Kidney (tissue), 14 donors: ENCODE results near the gene GULP1. TPM values are rescaled to one million over a fixed set of nuclear protein-coding genes. Genes with fewer than 3 reads are reported as not detected.

Source experiments
- DNase-seq, 5 donors: peaks; one replicate each; pipeline ENCODE4 v3.0.0-alpha.2; 2013 to 2020
- FAIRE-seq: peaks from 2 replicates; lab custom pipeline; 2012; peaks lifted over from hg19 to GRCh38; lab: Jason Lieb, UNC
- H3K27ac ChIP-seq, 2 donors: one replicate each; pipeline ENCODE4 v1.7.0; 2013; ENCODE audit warnings: low read depth in 2 of 2, low read length in 2 of 2, inconsistent platforms in 1 of 2
- H3K27me3 ChIP-seq: one replicate; pipeline ENCODE4 v1.7.1; 2013; ENCODE audit warnings: low read length, inconsistent platforms; ENCODE audit not compliant: control insufficient read depth, insufficient read depth
- H3K36me3 ChIP-seq, 3 donors: one replicate each; pipeline versions ENCODE4 v1.7.0 to v1.7.1; 2013; ENCODE audit warnings: low read length in 3 of 3, control low read depth in 1 of 3, inconsistent platforms in 1 of 3; ENCODE audit not compliant: insufficient read depth in 3 of 3, control insufficient read depth in 2 of 3
- H3K4me1 ChIP-seq, 3 donors: one replicate each; pipeline versions ENCODE4 v1.7.0 to v1.7.1; 2013; ENCODE audit warnings: low read length in 3 of 3, inconsistent platforms in 1 of 3, low read depth in 1 of 3; ENCODE audit not compliant: control insufficient read depth in 2 of 3, insufficient read depth in 2 of 3
- H3K4me3 ChIP-seq, 3 donors: one replicate each; pipeline versions ENCODE4 v1.7.0 to v1.8.1; 2013; ENCODE audit warnings: low read length in 3 of 3, control low read depth in 1 of 3, inconsistent platforms in 1 of 3
- H3K9ac ChIP-seq, 3 donors: one replicate each; pipeline versions ENCODE4 v1.7.0 to v1.7.1; 2013; ENCODE audit warnings: low read length in 3 of 3, control low read depth in 1 of 3, inconsistent platforms in 1 of 3
- H3K9me3 ChIP-seq, 3 donors: one replicate each; pipeline versions ENCODE4 v1.7.0 to v1.7.1; 2013; ENCODE audit warnings: low read length in 3 of 3, control low read depth in 1 of 3, inconsistent platforms in 1 of 3; ENCODE audit not compliant: control insufficient read depth in 2 of 3, insufficient read depth in 1 of 3
- CTCF ChIP-seq: IDR thresholded peaks from 3 replicates; pipeline ENCODE4 v1.5.1; 2012; ENCODE audit warnings: mild to moderate bottlenecking, moderate library complexity, borderline replicate concordance; ENCODE audit not compliant: insufficient read depth; ENCODE audit errors: extremely low read depth
- intact Hi-C: fragments of 100-400 bp; cut with DNase I; formaldehyde crosslinking; loops from one replicate; pipeline ENCODE4 v1.11.1; 2022
- polyA plus RNA-seq: library from polyadenylated mRNA; stranded (reverse); fragments of 350-450 nt; fragmentation: Illumina TruSeq; extraction: RNeasy Lipid Tissue Mini Kit (QIAGEN cat#74804); gene quantifications from one replicate; pipeline ENCODE4 v1.2.3, GENCODE V29; 2014; ENCODE audit warnings: low read depth, low replicate concordance; ENCODE audit not compliant: insufficient read depth
- total RNA-seq: library from RNA; stranded (reverse); fragmentation: NEBNext Ultra II Directional; extraction: Animal tissue kit (Norgen Biotek cat#: 25700); gene quantifications from one replicate; pipeline ENCODE4 v1.2.1, GENCODE V29; 2021
- donor health status: control.
- donor health status: control.
- donor health status: control.
- donor health status: control.
- donor health status: control.
- donor health status: DM: yes; HTN: yes; CAD: no.
- donor health status: Normal renal cell carcinoma (clear cell type).

GULP1 gene
- total and polyA plus RNA-seq, 2 donors from 2014 or later: 12.2 to 34.4 TPM

GRCh38 chr2:188524519-188525113, 232.9 kb downstream of the GULP1 start:
- no peaks in the 10 kb centered on the region for H3K9me3 ChIP-seq
- no peak overlapping the region for H3K9ac ChIP-seq
- FAIRE-seq (peak; percentile 96), DNase-seq (peak in 2 of 5 donors; percentile 66 to 88)
- intact Hi-C loops: no loop called here
- peak; percentile 82 for TF ChIP-seq CTCF
- no peaks in the 10 kb centered on the region for H3K4me1 ChIP-seq
- H3K4me3 ChIP-seq: no peak overlapping the region
- H3K27ac ChIP-seq: no peak overlapping the region
- H3K27me3 ChIP-seq: no peaks in the 10 kb centered on the region
- H3K36me3 ChIP-seq: no peaks in the 10 kb centered on the region

- FAIRE-seq (no peak), DNase-seq (no peak)
- Histone ChIP-seq H3K27me3 (no peaks in the 10 kb centered on the region), H3K36me3 (no peaks in the 10 kb centered on the region), H3K27ac (no peak overlapping the region), H3K9ac (no peak overlapping the region), H3K4me3 (no peak overlapping the region), H3K4me1 (no peaks in the 10 kb centered on the region), H3K9me3 (no peaks in the 10 kb centered on the region)
- intact Hi-C loops: no loop called here
- no peak for TF ChIP-seq CTCF
Measured at GRCh38 chr2:188526701-188527100, 235.0 kb downstream of the GULP1 start.

- no peak overlapping the region for H3K27ac ChIP-seq
- FAIRE-seq: no peak
- intact Hi-C loops: no loop called here
- H3K9me3 ChIP-seq: no peaks in the 10 kb centered on the region
- DNase-seq: peak in 2 of 5 donors; percentile 28 to 31
- H3K4me3 ChIP-seq: no peak overlapping the region
- H3K27me3 ChIP-seq: no peaks in the 10 kb centered on the region
- no peak overlapping the region for H3K9ac ChIP-seq
- H3K4me1 ChIP-seq: no peaks in the 10 kb centered on the region
- H3K36me3 ChIP-seq: no peaks in the 10 kb centered on the region
- no peak for TF ChIP-seq CTCF
Measured at GRCh38 chr2:188527141-188527540, 235.5 kb downstream of the GULP1 start.

- Histone ChIP-seq H3K27me3 (no peaks in the 10 kb centered on the region), H3K4me3 (no peak overlapping the region), H3K36me3 (peaks cover 0 to 2% (median 0%) of the 10 kb centered on the region in 3 donors), H3K9ac (no peak overlapping the region), H3K27ac (no peak overlapping the region), H3K4me1 (no peaks in the 10 kb centered on the region), H3K9me3 (no peaks in the 10 kb centered on the region)
- intact Hi-C loops: no loop called here
- FAIRE-seq (no peak), DNase-seq (no peak)
- no peak for TF ChIP-seq CTCF
Measured at GRCh38 chr2:188527581-188527993, 235.9 kb downstream of the GULP1 start.
